ENCODE data around the gene MMP3.

- TF ChIP-seq, protein P1, sequence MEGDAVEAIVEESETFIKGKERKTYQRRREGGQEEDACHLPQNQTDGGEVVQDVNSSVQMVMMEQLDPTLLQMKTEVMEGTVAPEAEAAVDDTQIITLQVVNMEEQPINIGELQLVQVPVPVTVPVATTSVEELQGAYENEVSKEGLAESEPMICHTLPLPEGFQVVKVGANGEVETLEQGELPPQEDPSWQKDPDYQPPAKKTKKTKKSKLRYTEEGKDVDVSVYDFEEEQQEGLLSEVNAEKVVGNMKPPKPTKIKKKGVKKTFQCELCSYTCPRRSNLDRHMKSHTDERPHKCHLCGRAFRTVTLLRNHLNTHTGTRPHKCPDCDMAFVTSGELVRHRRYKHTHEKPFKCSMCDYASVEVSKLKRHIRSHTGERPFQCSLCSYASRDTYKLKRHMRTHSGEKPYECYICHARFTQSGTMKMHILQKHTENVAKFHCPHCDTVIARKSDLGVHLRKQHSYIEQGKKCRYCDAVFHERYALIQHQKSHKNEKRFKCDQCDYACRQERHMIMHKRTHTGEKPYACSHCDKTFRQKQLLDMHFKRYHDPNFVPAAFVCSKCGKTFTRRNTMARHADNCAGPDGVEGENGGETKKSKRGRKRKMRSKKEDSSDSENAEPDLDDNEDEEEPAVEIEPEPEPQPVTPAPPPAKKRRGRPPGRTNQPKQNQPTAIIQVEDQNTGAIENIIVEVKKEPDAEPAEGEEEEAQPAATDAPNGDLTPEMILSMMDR (IDR thresholded peaks at IDR 0.05; ENCODE audit: low read length): no peak
- TF ChIP-seq EZH2 (IDR thresholded peaks at IDR 0.05; ENCODE audit: borderline replicate concordance, low read length): no peak
These were observed 5.9 kb upstream of the MMP3 start for GRCh38 chr11:102849311-102849710.
